Omental fat pad (tissue), 4 donors: Measurements from ENCODE around the gene TPRN. TPM values are rescaled to one million over a fixed set of nuclear protein-coding genes. Genes with fewer than 3 reads are reported as not detected.

Source experiments
- ATAC-seq: fragments of 150-250 bp; one replicate; pipeline ENCODE4 v1.9.1; 2016; ENCODE audit warnings: mild to moderate bottlenecking, moderate library complexity; ENCODE audit not compliant: low FRiP score
- DNase-seq: peaks from one replicate; pipeline ENCODE4 v3.0.0-alpha.2; 2019; ENCODE audit warnings: low spot score
- CTCF ChIP-seq, 3 donors: fragments of 450-650 bp; IDR thresholded peaks; one replicate each; pipeline ENCODE4 v1.5.1; 2016 to 2017; ENCODE audit warnings: antibody characterized with exemption in 3 of 3, mild to moderate bottlenecking in 3 of 3, moderate library complexity in 2 of 3
- total RNA-seq, 4 donors: library from RNA; depleted of rRNA; stranded (reverse); fragments of >200 nt; gene quantifications; one replicate each; pipeline ENCODE4 v1.1.0, GENCODE V29; 2016

Gene TPRN
- 1 to 10 TPM; 3.6 to 6.5 (median 4.9) TPM for total RNA-seq

- no peak for TF ChIP-seq CTCF (IDR thresholded peaks at IDR 0.05)
- ATAC-seq (peak; percentile 99), DNase-seq (peak; percentile 94)
Measured at GRCh38 chr9:137200311-137201204, at the start of gene TPRN. TPRN (minus strand) TSS chr9:137200741; CDS start chr9:137200711, 30 bp downstream.

GRCh38 chr9:137247916-137248175, 47.3 kb upstream of the TPRN start:
- DNase-seq (no peak), ATAC-seq (no peak)
- TF ChIP-seq CTCF (IDR thresholded peaks at IDR 0.05): no peak

- DNase-seq (no peak), ATAC-seq (no peak)
- no peak for TF ChIP-seq CTCF (IDR thresholded peaks at IDR 0.05)
Measured at GRCh38 chr9:137247135-137247915, 46.8 kb upstream of the TPRN start.

GRCh38 chr9:137245450-137246421, 45.2 kb upstream of the TPRN start:
- ATAC-seq: no peak
- no peak for TF ChIP-seq CTCF (IDR thresholded peaks at IDR 0.05)
- DNase-seq: no peak

GRCh38 chr9:137244486-137245449, 44.2 kb upstream of the TPRN start:
- ATAC-seq (no peak), DNase-seq (no peak)
- TF ChIP-seq CTCF (IDR thresholded peaks at IDR 0.05): no peak
